ENCODE results near the gene SHANK3.

The SHANK3 gene

GRCh38 chr22:50699756-50700386, 27.2 kb downstream of the SHANK3 start:
- DNase-seq (ENCODE audit: low read depth): no peak

- DNase-seq (ENCODE audit: low read depth): no peak
Observed at GRCh38 chr22:50700387-50701075, 27.9 kb downstream of the SHANK3 start.

GRCh38 chr22:50701076-50701419, 28.4 kb downstream of the SHANK3 start:
- DNase-seq (ENCODE audit: low read depth): no peak

- no peak for DNase-seq (ENCODE audit: low read depth)
Observed at GRCh38 chr22:50701428-50702154, 29.0 kb downstream of the SHANK3 start.

GRCh38 chr22:50702261-50702671, 29.6 kb downstream of the SHANK3 start:
- no peak for DNase-seq (ENCODE audit: low read depth)

GRCh38 chr22:50702821-50703725, 30.4 kb downstream of the SHANK3 start:
- no peak for DNase-seq (ENCODE audit: low read depth)

GRCh38 chr22:50703726-50704509, 31.3 kb downstream of the SHANK3 start:
- DNase-seq (ENCODE audit: low read depth): no peak

- DNase-seq (ENCODE audit: low read depth): no peak
Observed at GRCh38 chr22:50704510-50705218, 32.0 kb downstream of the SHANK3 start.

- DNase-seq (ENCODE audit: low read depth): no peak
Observed at GRCh38 chr22:50705219-50705691, 32.6 kb downstream of the SHANK3 start.

GRCh38 chr22:50705851-50706351, 33.3 kb downstream of the SHANK3 start:
- no peak for DNase-seq (ENCODE audit: low read depth)

- no peak for DNase-seq (ENCODE audit: low read depth)
Observed at GRCh38 chr22:50706481-50707125, 34.0 kb downstream of the SHANK3 start.

GRCh38 chr22:50708474-50708873, 35.9 kb downstream of the SHANK3 start:
- DNase-seq (ENCODE audit: low read depth): no peak

GRCh38 chr22:50708996-50709395, 36.4 kb downstream of the SHANK3 start:
- DNase-seq (ENCODE audit: low read depth): no peak

GRCh38 chr22:50710221-50710620, 37.6 kb downstream of the SHANK3 start:
- DNase-seq (ENCODE audit: low read depth): no peak

GRCh38 chr22:50710886-50711285, 38.3 kb downstream of the SHANK3 start:
- no peak for DNase-seq (ENCODE audit: low read depth)

- no peak for DNase-seq (ENCODE audit: low read depth)
Observed at GRCh38 chr22:50711446-50712340, 39.1 kb downstream of the SHANK3 start.

- DNase-seq (ENCODE audit: low read depth): no peak
Observed at GRCh38 chr22:50712341-50713007, 39.9 kb downstream of the SHANK3 start.

- no peak for DNase-seq (ENCODE audit: low read depth)
Observed at GRCh38 chr22:50713008-50713385, 40.4 kb downstream of the SHANK3 start.

All from activated T-helper 9 cell treated with anti-CD3 and anti-CD28 coated beads, Interleukin-2, amount 50 U/mL, for 16 hours (primary cell).